HepG2 (cell line): ENCODE measurements around the gene LEMD1. TPM values are rescaled to one million over a fixed set of nuclear protein-coding genes. Genes with fewer than 3 reads are reported as not detected.

Experiments
- BRF2 ChIP-seq: sonication (generic); formaldehyde crosslinking; IDR thresholded peaks from 2 replicates; pipeline ENCODE4 v1.8.1; 2022; ENCODE audit warnings: mild to moderate bottlenecking, missing genetic modification reagents
- CBFB ChIP-seq: sonication (generic); formaldehyde crosslinking; IDR thresholded peaks from 2 replicates; pipeline ENCODE4 v1.4.0; 2020; ENCODE audit warnings: missing genetic modification reagents
- ELF3 ChIP-seq: IDR thresholded peaks from 2 replicates; pipeline ENCODE4 v1.6.1; 2016; ENCODE audit warnings: missing genetic modification reagents, missing compliant biosample characterization
- HMGA1 ChIP-seq: sonication (generic); formaldehyde crosslinking; conservative IDR thresholded peaks from 2 replicates; pipeline ENCODE4 v1.4.0; 2020; ENCODE audit warnings: missing genetic modification reagents
- HNRNPL ChIP-seq: fragments of 200-400 bp; formaldehyde crosslinking; IDR thresholded peaks from 2 replicates; pipeline ENCODE4 v1.6.1; 2017; ENCODE audit warnings: mild to moderate bottlenecking, low read depth, low read length
- MIXL1 ChIP-seq: IDR thresholded peaks from 2 replicates; pipeline ENCODE4 v1.6.1; 2016
- SNAPC4 ChIP-seq: sonication (generic); formaldehyde crosslinking; IDR thresholded peaks from 2 replicates; pipeline ENCODE4 v1.4.0; 2020; ENCODE audit warnings: mild to moderate bottlenecking, missing genetic modification reagents
- ZBED4 ChIP-seq: sonication (generic); formaldehyde crosslinking; IDR thresholded peaks from 2 replicates; pipeline ENCODE4 v1.4.0; 2020; ENCODE audit warnings: missing genetic modification reagents, borderline replicate concordance
- ZBTB1 ChIP-seq: sonication (generic); formaldehyde crosslinking; IDR thresholded peaks from 2 replicates; pipeline ENCODE4 v1.4.0; 2020; ENCODE audit warnings: missing genetic modification reagents, borderline replicate concordance
- ZBTB46 ChIP-seq: sonication (generic); formaldehyde crosslinking; IDR thresholded peaks from 2 replicates; pipeline ENCODE4 v1.4.0; 2020; ENCODE audit warnings: mild to moderate bottlenecking, missing genetic modification reagents, borderline replicate concordance
- ZGPAT ChIP-seq: IDR thresholded peaks from 2 replicates; pipeline ENCODE4 v1.6.1; 2016; ENCODE audit warnings: mild to moderate bottlenecking
- ZNF451 ChIP-seq: sonication (generic); formaldehyde crosslinking; IDR thresholded peaks from 2 replicates; pipeline ENCODE4 v1.5.0; 2020; ENCODE audit warnings: mild to moderate bottlenecking, missing genetic modification reagents
- polyA plus RNA-seq, 8 experiments: library from polyadenylated mRNA; depleted of rRNA in 3 of 8; stranded (reverse) in 7 of 8; unstranded in 1 of 8; fragments of >200 nt; fragmentation: Illumina TruSeq in 4 of 8; extraction: Trizol in 4 of 8; gene quantifications; 2 replicates each; pipeline versions ENCODE4 v1.2.1 to v1.2.3, GENCODE V29; 2011 to 2016; ENCODE audit warnings: low read depth in 4 of 8, missing spikeins in 1 of 8, mixed read lengths in 1 of 8; ENCODE audit not compliant: insufficient read depth in 1 of 8
- total RNA-seq, 5 experiments: library from RNA; depleted of rRNA; stranded (reverse); fragments of >200 nt; fragmentation: Illumina TruSeq; extraction: Trizol; gene quantifications; 2 replicates each; pipeline ENCODE4 v1.2.3, GENCODE V29; 2016; ENCODE audit warnings: low read depth in 1 of 5

The LEMD1 gene
- total and polyA plus RNA-seq, 2 of the 13 experiments (the other 11 are each of a cell fraction or from before 2014, with no cell fraction given): 1.4 to 2.3 TPM

GRCh38 chr1:205335692-205336091, 86.2 kb downstream of the LEMD1 start (continued):
- TF ChIP-seq ZGPAT (CRISPR knock-in tag) (peak; percentile 33; the same call in 1 of the 2 replicates), ZBED4 (CRISPR knock-in tag) (no peak), ELF3 (CRISPR knock-in tag) (0 out of 2 replicates have a peak, but pooled peaks have one; percentile 46), MIXL1 (CRISPR knock-in tag) (no peak), HMGA1 (CRISPR knock-in tag) (no peak), SNAPC4 (CRISPR knock-in tag) (no peak), ZBTB46 (no peak), HNRNPL (0 out of 2 replicates have a peak, but pooled peaks have one; percentile 56), ZNF451 (CRISPR knock-in tag) (no peak), CBFB (no peak), ZBTB1 (CRISPR knock-in tag) (no peak), BRF2 (CRISPR knock-in tag) (no peak)
